ENCODE results near the gene GPR45.

GRCh38 chr2:105254531-105255210 is 13.1 kb downstream of the GPR45 start:
- TF ChIP-seq ZSCAN29 (IDR thresholded peaks at IDR 0.05) (no peak), CTCF (IDR thresholded peaks at IDR 0.05 in 2 of 3, conservative IDR thresholded peaks at IDR 0.05 in 1 of 3; ENCODE audit: control insufficient read depth in 2 of 3, extremely low read depth in 1 of 3, insufficient read depth in 1 of 3, low read depth in 3 of 3, low read length in 3 of 3) (no peak), TCF3 (IDR thresholded peaks at IDR 0.05; ENCODE audit: borderline replicate concordance, insufficient read depth, low read depth, low read length) (no peak), GABPA (IDR thresholded peaks at IDR 0.05; ENCODE audit: low read depth) (no peak), ZZZ3 (IDR thresholded peaks at IDR 0.05; ENCODE audit: control insufficient read depth, insufficient read length, low read depth) (no peak), JUND (IDR thresholded peaks at IDR 0.05; ENCODE audit: low read depth, low read length) (no peak), SIX5 (IDR thresholded peaks at IDR 0.05; ENCODE audit: low read depth, low read length, severe bottlenecking) (no peak), EGR1 (IDR thresholded peaks at IDR 0.05; ENCODE audit: borderline replicate concordance in 1 of 2, low read depth in 2 of 2, low read length in 2 of 2) (no peak), CBX3 (IDR thresholded peaks at IDR 0.05; ENCODE audit: borderline replicate concordance, low read depth) (no peak), POLR2A (IDR thresholded peaks at IDR 0.05; ENCODE audit: low read depth, low read length) (no peak), EZH2 (IDR thresholded peaks at IDR 0.05; ENCODE audit: borderline replicate concordance, control insufficient read depth, low read depth, low read length) (no peak), MYC (IDR thresholded peaks at IDR 0.05; ENCODE audit: insufficient read depth, insufficient read length, insufficient replicate concordance, low read length, severe bottlenecking) (no peak)

All from GM12878 (cell line).